Stimulated activated CD4-positive, alpha-beta T cell treated with anti-CD3 and anti-CD28 coated beads, Interleukin-15, amount 100 ng/mL, for 48 hours (primary cell): ENCODE results near the gene ZFAND3.
"Not testable (repeated sequence)": the region's sequence is repeated elsewhere in the genome, so short reads cannot be mapped to it uniquely, and the experiment has no call there.

ENCODE experiments used
- DNase-seq, 2 donors: peaks; one replicate each; pipeline ENCODE4 v3.0.0-alpha.2; 2020; ENCODE audit warnings: low read depth in 2 of 2

ZFAND3 gene

DNA sequence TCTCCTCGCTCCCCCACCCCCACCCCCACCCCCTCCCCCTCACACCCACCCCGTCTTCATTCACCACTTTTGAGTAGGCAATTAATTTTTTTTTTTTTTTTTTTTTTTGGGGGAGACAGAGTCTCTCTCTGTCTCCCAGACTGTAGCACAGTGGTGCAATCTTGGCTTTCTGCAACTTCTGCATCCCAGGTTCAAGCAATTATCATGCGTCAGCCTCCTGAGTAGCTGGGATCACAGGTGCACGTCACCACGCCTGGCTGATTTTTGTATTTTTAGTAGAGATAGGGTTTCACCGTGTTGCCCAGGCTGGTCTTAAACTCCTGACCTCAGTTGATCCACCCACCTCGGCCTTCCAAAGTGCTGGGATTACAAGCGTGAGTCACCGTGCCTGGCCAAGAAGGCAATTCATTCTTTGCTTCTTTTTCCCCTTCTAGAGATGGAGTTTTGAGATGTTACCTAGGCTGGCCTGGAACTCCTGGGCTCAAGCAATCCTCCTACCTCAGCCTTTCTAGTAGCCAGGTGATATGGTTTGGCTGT lies 230.4 kb downstream of the ZFAND3 start:
- DNase-seq, result not testable (repeated sequence)

- no peak for DNase-seq
Measured at GRCh38 chr6:38051819-38052434, 232.4 kb downstream of the ZFAND3 start.

DNA sequence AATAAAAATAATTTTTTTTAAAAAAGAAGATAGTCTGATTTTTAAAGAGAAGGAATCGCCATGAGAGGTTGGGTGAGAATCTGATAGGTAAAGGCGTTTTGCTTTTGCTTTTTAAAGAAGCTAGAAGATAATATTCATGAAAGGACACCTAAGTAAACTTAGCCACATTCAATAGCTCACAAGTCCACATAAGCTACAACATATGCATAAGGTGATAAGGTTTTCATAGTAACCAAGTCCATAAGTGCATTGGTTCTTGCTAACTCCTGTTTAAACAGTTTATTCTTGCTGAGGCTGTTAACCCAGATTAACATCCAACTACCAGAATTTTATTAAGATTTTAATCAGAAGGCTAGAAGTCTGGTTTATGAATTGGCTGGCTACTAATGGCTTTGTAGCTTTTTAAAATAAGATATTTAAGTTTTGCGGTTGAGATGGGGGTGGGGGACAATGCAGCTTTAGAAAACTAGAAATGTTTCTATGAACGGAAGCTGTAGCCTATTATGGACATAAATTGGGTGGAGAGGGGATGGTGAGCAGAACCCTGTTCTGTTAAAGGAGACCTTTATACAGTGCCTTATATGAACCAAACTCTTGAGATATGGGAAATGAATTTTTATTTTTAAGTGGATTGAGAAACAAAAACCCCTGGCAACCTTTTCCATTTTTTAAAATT lies 235.1 kb downstream of the ZFAND3 start:
- DNase-seq, result no peak

DNA sequence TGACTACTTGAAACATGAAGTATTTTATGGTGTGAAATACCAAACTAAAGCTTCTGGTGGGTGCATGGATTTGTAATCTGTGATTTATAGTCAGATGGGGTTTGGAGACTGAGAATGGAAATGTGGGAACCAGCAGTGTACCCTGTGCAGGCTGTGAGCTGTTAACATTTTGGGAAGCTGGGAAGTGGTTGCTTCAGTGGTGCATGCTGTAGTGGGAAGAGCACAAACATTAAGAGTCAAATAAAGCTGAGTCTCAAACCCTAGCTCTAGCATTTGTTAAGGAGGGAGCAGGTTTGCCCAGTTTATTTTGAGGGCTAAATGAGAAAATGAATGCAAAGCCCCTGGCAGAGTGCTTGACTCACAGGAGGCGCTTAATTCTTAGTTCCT lies 235.7 kb downstream of the ZFAND3 start:
- no peak for DNase-seq

- no peak for DNase-seq
Measured at GRCh38 chr6:38056361-38056760, 236.8 kb downstream of the ZFAND3 start.

DNA sequence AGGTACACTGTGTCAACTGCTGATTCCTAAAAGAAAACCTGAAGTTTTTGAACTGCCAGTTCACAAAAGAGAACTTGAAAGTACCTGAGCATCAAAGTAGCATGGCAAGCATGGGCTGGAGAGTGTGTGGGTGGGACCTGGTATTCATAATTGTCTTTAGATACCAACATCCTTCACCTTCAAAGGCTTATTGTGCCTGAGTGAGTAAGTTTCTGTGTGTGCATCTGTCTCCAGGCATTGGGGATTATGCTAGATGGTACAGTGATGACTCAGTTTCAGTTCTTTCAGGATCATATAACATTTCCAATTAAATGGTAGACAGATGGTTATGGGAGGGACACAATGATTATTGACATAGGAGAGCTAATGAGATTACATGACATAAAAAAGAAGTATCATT lies 238.5 kb downstream of the ZFAND3 start:
- DNase-seq, result peak; percentile 62 to 69

GRCh38 chr6:38062066-38062465 lies 242.5 kb downstream of the ZFAND3 start:
- no peak for DNase-seq

DNA sequence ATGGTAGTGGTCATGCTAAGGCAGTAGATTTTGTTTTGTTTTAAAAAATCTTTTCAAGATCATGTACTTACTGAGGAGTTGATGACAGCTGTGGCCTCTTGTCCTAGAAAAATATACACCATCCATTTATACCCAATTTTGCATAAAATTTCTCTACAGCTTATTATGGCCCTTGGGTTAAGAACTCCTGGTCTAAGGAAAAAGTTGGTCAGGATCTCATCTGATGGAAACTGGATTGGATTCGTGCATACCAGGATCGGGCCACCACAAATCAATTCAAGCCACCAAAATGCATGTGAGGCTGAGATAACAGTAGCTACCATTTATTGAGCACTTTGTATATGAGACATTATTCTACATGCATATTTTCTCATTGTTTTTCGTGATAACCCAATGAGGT lies 244.4 kb downstream of the ZFAND3 start:
- no peak for DNase-seq

DNA sequence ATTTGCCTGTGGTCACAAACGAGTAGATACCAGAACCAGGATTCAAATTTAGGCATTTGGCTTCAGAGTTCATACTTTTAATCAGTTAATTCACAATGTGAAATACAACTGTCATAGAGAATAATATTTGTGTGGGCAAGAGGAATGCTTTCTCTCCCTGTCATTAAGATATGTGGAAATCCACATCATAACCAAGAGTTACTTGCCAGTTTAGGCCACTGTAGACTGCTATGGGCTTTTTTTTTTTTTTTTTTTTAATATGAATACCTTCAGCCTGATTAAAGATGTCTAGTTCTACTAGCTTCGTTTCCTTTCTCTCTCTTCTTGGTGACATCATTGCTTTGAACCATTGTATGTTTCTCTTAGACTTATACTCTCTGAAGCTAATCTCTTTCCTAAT lies 244.9 kb downstream of the ZFAND3 start:
- DNase-seq, result no peak

DNA sequence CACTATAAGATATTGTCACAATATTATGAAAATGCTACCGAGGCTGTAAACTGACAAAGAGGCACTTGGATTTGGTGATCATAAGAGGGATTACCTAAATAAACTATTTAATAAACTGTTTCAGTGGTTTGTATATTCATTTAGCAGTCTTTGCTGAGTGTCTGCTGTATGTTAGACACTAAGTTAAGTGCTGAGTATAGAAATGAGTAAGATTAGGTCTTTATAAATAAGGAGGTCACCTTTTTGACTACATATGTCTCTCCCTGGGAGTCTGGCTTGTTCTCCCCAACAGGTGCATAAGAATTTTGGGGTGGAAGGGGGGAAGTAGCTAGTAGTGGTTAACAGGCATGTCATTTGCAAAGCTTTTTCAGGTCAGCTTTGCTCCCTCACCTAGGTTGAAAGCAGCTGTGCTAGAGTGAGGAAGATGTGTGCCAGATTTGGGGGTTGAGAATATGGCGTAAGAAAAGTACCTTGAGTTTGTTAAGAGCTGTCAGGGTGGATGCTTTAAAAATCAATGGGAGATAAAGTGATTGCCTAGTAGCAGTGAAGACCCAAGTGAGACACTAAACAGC lies 246.3 kb downstream of the ZFAND3 start:
- DNase-seq, result no peak

DNA sequence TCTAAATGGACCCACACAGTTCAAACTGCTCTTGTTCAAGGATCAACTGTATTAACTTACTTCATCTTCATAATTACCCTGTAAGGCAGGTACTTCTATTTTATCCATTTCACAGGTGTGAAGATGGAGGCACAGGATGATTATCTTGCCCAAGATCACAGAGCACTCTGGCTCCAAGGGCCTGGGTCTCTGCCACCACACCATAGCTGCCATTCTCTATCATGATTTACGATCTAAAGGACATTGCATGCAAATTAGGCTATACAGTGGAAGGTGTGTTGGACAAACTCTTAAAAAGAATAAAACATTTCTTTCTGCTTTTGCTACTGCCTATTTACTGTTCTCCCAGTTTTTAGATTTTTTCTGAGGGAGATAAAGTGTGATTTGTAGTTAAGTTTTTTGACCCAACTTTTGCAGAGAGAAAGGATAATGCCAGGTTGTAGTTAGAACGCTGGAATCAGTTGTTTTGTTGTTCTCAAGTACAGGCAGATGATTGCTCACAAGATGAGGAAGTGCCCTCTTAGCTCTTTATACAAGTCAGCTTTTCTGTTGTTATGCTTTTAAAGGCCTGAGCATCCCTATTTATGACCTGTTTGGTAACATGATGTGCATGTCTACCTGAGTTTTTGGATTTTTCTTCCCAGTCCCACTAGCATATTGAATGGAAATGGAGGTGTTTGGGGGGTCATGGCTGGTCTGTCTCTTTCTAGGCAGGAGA lies 247.9 kb downstream of the ZFAND3 start:
- no peak for DNase-seq

GRCh38 chr6:38068854-38069590 lies 249.5 kb downstream of the ZFAND3 start:
- DNase-seq, result no peak

- no peak for DNase-seq
Measured at GRCh38 chr6:38077488-38078030, 258.0 kb downstream of the ZFAND3 start.

GRCh38 chr6:38078671-38079070 lies 259.1 kb downstream of the ZFAND3 start:
- no peak for DNase-seq

GRCh38 chr6:38079107-38079506 lies 259.6 kb downstream of the ZFAND3 start:
- no peak for DNase-seq

GRCh38 chr6:38079537-38079936 lies 260.0 kb downstream of the ZFAND3 start:
- DNase-seq, result no peak

GRCh38 chr6:38080360-38080759 lies 260.8 kb downstream of the ZFAND3 start:
- no peak for DNase-seq

- no peak for DNase-seq
Measured at GRCh38 chr6:38080889-38081288, 261.4 kb downstream of the ZFAND3 start.

DNA sequence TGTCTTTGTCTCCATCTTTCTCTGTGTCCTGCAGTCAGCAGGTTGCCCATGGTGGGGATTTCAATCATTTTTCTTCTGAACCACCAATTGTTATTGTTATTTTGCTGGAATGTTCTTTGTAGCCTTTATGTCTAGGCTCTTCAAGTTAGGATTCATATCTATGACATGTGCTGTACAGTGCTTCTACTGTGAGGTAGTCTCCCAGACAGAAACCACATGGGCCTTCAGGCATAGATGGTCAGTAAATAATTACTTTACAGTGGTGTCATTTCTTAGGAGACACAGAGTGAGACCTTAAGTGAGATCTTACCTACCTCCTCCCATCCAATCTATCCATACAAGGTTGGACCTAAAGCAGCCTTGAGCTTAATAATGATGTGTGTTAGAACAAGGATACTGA lies 265.5 kb downstream of the ZFAND3 start:
- DNase-seq, result no peak

- no peak for DNase-seq
Measured at GRCh38 chr6:38086346-38086745, 266.8 kb downstream of the ZFAND3 start.

DNA sequence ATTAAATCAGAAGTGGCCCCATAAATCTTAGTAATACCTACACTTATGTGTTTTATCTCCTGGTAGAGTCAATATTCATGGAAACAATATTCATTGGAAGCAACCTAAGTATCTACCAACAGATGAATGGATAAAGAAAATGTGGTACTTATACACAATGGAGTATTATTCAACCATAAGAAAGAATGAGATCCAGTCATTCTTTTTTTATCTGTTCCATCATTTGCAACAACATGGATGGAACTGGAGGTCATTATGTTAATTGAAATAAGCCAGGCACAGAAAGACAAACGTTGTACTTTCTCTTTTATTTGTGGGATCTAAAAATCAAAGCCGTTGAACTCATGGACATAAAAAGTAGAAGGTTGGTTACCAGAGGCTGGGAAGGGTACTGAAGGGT lies 268.5 kb downstream of the ZFAND3 start:
- no peak for DNase-seq

DNA sequence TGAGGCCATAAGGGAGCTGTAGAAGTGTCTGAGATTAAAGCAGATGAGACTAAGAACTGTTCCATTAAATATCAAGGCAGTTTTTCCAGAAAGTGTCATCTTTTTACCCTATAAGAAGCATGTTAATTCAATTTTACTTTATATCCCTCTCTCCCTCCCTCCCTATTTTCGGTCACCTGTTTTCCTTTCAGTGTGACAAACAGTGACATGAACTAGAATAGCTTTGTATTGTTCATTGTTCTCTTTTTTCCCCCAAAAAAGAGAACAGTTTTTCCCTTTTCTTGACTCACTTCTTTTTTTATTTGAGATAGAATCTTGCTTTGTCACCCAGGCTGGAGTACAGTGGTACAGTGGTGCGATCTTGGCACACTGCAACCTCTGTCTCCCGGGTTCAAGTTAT lies 269.3 kb downstream of the ZFAND3 start:
- DNase-seq, result no peak
